Measurements from ENCODE around the gene MAJIN. TPM values are rescaled to one million over a fixed set of nuclear protein-coding genes. Genes with fewer than 3 reads are reported as not detected.

MAJIN gene
- total and polyA plus RNA-seq, 7 donors = 0.25 TPM; not detected in 6

DNA sequence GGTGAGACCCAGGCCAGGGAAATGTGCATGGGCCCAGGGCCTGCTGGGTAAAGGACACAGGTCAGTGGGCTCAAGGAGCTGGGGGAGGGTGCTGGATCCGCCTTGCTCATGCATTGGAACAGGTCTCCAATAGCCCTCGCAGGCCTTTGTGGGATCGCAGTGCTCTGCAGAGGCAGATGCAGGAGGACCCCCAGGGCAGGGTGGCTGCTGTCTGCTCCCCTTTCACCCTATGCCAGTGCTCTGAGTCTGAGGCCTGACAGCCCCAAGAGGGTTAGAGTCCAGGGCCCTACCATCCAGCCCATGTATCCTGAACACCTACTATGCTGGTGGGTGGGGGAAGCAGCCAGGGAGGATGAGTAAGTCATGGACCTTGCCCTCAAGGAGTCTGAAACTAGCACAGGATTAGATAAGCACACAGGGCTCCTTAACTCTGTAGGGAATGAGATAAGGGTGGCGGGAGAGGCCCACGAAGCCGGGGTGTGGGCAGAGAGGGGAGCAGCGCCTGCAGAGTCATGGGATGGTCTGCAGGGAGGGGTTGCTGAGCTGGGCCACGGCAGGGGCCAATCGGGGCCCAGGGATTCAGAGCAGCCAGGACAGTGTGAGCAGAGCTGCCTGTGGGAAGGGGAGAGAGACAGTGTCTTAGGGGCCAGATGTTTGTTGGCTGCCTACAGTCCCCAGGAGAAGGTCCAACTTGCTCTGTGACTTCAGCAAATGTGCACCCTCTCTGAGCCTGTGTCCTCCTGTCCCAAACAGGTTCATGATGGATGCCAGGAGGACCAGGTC, 83.0 kb downstream of the MAJIN start:
- no peaks in the 10 kb centered on the region for H3K27me3 ChIP-seq
- H3K9me3 ChIP-seq = no peaks in the 10 kb centered on the region
- no peak for TF ChIP-seq CTCF (IDR thresholded peaks at IDR 0.05)
- TF ChIP-seq POLR2A (IDR thresholded peaks at IDR 0.05) = no peak
- no peak for TF ChIP-seq POLR2AphosphoS5 (IDR thresholded peaks at IDR 0.05)
- no peaks in the 10 kb centered on the region for H3K36me3 ChIP-seq
- H3K4me1 ChIP-seq = peaks cover 0 to 15% (median 13%) of the 10 kb centered on the region in 4 donors
- peak overlapping the region in 1 of 4 donors; percentile 70 for H3K27ac ChIP-seq
- 15 to 53% methylated on average over 9 of the region's 9 CpGs for WGBS, 2 donors
- no peak overlapping the region for H3K4me3 ChIP-seq
- no peak for DNase-seq
- intact Hi-C loops (cut with DNase I) = loop anchor here (1.0 to 5.0 kb wide), 2 partner anchors 42 to 102 kb away; no protein-coding TSS in a partner anchor

GRCh38 chr11:64888406-64888728, 83.5 kb downstream of the MAJIN start:
- H3K4me3 ChIP-seq = peak overlapping the region in 3 of 4 donors; percentile 13 to 37 (median 29)
- intact Hi-C loops (cut with DNase I) = loop anchor here (1.0 to 5.0 kb wide), 2 partner anchors 41 to 101 kb away; no protein-coding TSS in a partner anchor
- TF ChIP-seq POLR2AphosphoS5 (IDR thresholded peaks at IDR 0.05) (no peak), CTCF (IDR thresholded peaks at IDR 0.05) (no peak), POLR2A (IDR thresholded peaks at IDR 0.05) (no peak), EP300 (IDR thresholded peaks at IDR 0.05) (no peak)
- DNase-seq = no peak
- 13 to 55% methylated on average over 8 of the region's 8 CpGs for WGBS, 2 donors
- H3K4me1 ChIP-seq = peaks cover 0 to 14% (median 12%) of the 10 kb centered on the region in 4 donors
- no peaks in the 10 kb centered on the region for H3K9me3 ChIP-seq
- no peaks in the 10 kb centered on the region for H3K36me3 ChIP-seq
- no peaks in the 10 kb centered on the region for H3K27me3 ChIP-seq
- peak overlapping the region in 2 of 4 donors; percentile 70 to 74 for H3K27ac ChIP-seq

Small RNAs within 50 kb of the gene (small RNA-seq; reads per million reads assigned to genes)
- 0 to 0.22 (median 0) reads per million in 3 donors for gene MIR6749
- gene MIR6750 = 0 reads per million in 3 donors
- gene MIR6879 = 0 to 0.11 (median 0) reads per million in 3 donors

Other genes starting within 250 kb of the MAJIN start
- gene NRXN2, start 248.9 kb downstream of the MAJIN start, total RNA-seq = 10 to 100 TPM in 2 of 4 donors, 1 to 10 TPM in 2; 6.8 to 20.5 (median 13.7) TPM
- gene NRXN2, start 248.9 kb downstream of the MAJIN start, polyA plus RNA-seq = 1 to 10 TPM in 2 of 3 donors, under 1 TPM in 1; 0.23 to 4.9 (median 3.0) TPM
- gene RASGRP2, start 228.0 kb downstream of the MAJIN start, total RNA-seq = 10 to 100 TPM; 26.7 to 77.0 (median 27.8) TPM
- gene RASGRP2, start 228.0 kb downstream of the MAJIN start, polyA plus RNA-seq = 100 to 1,000 TPM in 1 of 3 donors, 1 to 10 TPM in 2; 2.1 to 101 (median 4.8) TPM
- 10 to 100 TPM; 10.5 to 42.1 (median 27.1) TPM for gene PYGM, start 212.1 kb downstream of the MAJIN start, total RNA-seq
- gene PYGM, start 212.1 kb downstream of the MAJIN start, polyA plus RNA-seq = 1 to 10 TPM in 2 of 3 donors, under 1 TPM in 1; 0.23 to 2.1 (median 1.8) TPM
- gene SF1, start 193.6 kb downstream of the MAJIN start, total RNA-seq = 100 to 1,000 TPM; 185 to 381 (median 294) TPM
- 100 to 1,000 TPM in 1 of 3 donors, 10 to 100 TPM in 2; 36.5 to 126 (median 43.2) TPM for gene SF1, start 193.6 kb downstream of the MAJIN start, polyA plus RNA-seq
- 10 to 100 TPM; 11.5 to 23.5 (median 16.6) TPM for gene MAP4K2, start 168.9 kb downstream of the MAJIN start, total RNA-seq
- 10 to 100 TPM in 2 of 3 donors, 1 to 10 TPM in 1; 9.0 to 19.8 (median 11.1) TPM for gene MAP4K2, start 168.9 kb downstream of the MAJIN start, polyA plus RNA-seq
- gene MEN1, start 161.6 kb downstream of the MAJIN start, total RNA-seq = 10 to 100 TPM in 1 of 4 donors, 1 to 10 TPM in 3; 6.8 to 12.7 (median 8.8) TPM
- gene MEN1, start 161.6 kb downstream of the MAJIN start, polyA plus RNA-seq = 10 to 100 TPM in 2 of 3 donors, 1 to 10 TPM in 1; 9.0 to 26.1 (median 10.9) TPM
- under 1 TPM in 3 of 4 donors, not detected in 1; 0.16 to 0.83 (median 0.36) TPM for gene CDC42BPG, start 127.5 kb downstream of the MAJIN start, total RNA-seq
- gene CDC42BPG, start 127.5 kb downstream of the MAJIN start, polyA plus RNA-seq = 10 to 100 TPM; 19.8 to 39.8 (median 20.8) TPM
- 10 to 100 TPM; 38.5 to 73.1 (median 44.1) TPM for gene EHD1, start 93.5 kb downstream of the MAJIN start, total RNA-seq
- gene EHD1, start 93.5 kb downstream of the MAJIN start, polyA plus RNA-seq = 10 to 100 TPM; 27.0 to 54.0 (median 29.4) TPM
- 10 to 100 TPM; 12.1 to 22.7 (median 14.4) TPM for gene ATG2A, start 54.9 kb downstream of the MAJIN start, total RNA-seq
- gene ATG2A, start 54.9 kb downstream of the MAJIN start, polyA plus RNA-seq = 10 to 100 TPM; 13.2 to 27.6 (median 19.4) TPM
- 10 to 100 TPM; 17.8 to 27.3 (median 21.3) TPM for gene PPP2R5B, start 47.4 kb downstream of the MAJIN start, total RNA-seq
- gene PPP2R5B, start 47.4 kb downstream of the MAJIN start, polyA plus RNA-seq = 10 to 100 TPM; 15.6 to 23.4 (median 18.1) TPM
- gene GPHA2, start 36.2 kb downstream of the MAJIN start, total RNA-seq = 1 to 10 TPM in 1 of 4 donors, not detected in 3; 2.9 TPM
- under 1 TPM in 1 of 3 donors, not detected in 2; 0.47 TPM for gene GPHA2, start 36.2 kb downstream of the MAJIN start, polyA plus RNA-seq
- 1 to 10 TPM; 1.8 to 4.7 (median 3.7) TPM for gene BATF2, start 24.9 kb upstream of the MAJIN start, total RNA-seq
- 10 to 100 TPM; 11.6 to 31.3 (median 14.4) TPM for gene BATF2, start 24.9 kb upstream of the MAJIN start, polyA plus RNA-seq
- 100 to 1,000 TPM in 3 of 4 donors, 10 to 100 TPM in 1; 99.2 to 157 (median 136) TPM for gene ARL2, start 42.1 kb upstream of the MAJIN start, total RNA-seq
- gene ARL2, start 42.1 kb upstream of the MAJIN start, polyA plus RNA-seq = 100 to 1,000 TPM in 2 of 3 donors, 10 to 100 TPM in 1; 92.9 to 124 (median 117) TPM
- 10 to 100 TPM; 20.1 to 36.6 (median 25.2) TPM for gene SNX15, start 55.3 kb upstream of the MAJIN start, total RNA-seq
- 10 to 100 TPM; 21.8 to 31.4 (median 28.8) TPM for gene SNX15, start 55.3 kb upstream of the MAJIN start, polyA plus RNA-seq
- gene SAC3D1, start 69.1 kb upstream of the MAJIN start, total RNA-seq = 10 to 100 TPM in 3 of 4 donors, 1 to 10 TPM in 1; 9.1 to 17.8 (median 14.1) TPM
- 10 to 100 TPM; 10.2 to 20.3 (median 10.9) TPM for gene SAC3D1, start 69.1 kb upstream of the MAJIN start, polyA plus RNA-seq
- 10 to 100 TPM; 29.9 to 73.1 (median 46.2) TPM for gene NAALADL1, start 86.4 kb upstream of the MAJIN start, total RNA-seq
- 10 to 100 TPM in 2 of 3 donors, 1 to 10 TPM in 1; 8.8 to 26.4 (median 16.2) TPM for gene NAALADL1, start 86.4 kb upstream of the MAJIN start, polyA plus RNA-seq
- 1 to 10 TPM in 2 of 4 donors, under 1 TPM in 1, not detected in 1; 0.33 to 7.5 (median 3.3) TPM for gene CDCA5, start 111.9 kb upstream of the MAJIN start, total RNA-seq
- 10 to 100 TPM in 1 of 3 donors, 1 to 10 TPM in 2; 1.2 to 21.5 (median 6.0) TPM for gene CDCA5, start 111.9 kb upstream of the MAJIN start, polyA plus RNA-seq
- gene ZFPL1, start 112.1 kb upstream of the MAJIN start, total RNA-seq = 10 to 100 TPM; 26.1 to 38.8 (median 36.9) TPM
- gene ZFPL1, start 112.1 kb upstream of the MAJIN start, polyA plus RNA-seq = 10 to 100 TPM; 48.6 to 61.5 (median 52.9) TPM
- 100 to 1,000 TPM; 211 to 752 (median 281) TPM for gene VPS51, start 124.1 kb upstream of the MAJIN start, total RNA-seq
- 100 to 1,000 TPM in 2 of 3 donors, 10 to 100 TPM in 1; 86.2 to 180 (median 108) TPM for gene VPS51, start 124.1 kb upstream of the MAJIN start, polyA plus RNA-seq
- gene TM7SF2, start 139.8 kb upstream of the MAJIN start, total RNA-seq = 10 to 100 TPM; 15.6 to 20.3 (median 17.5) TPM
- 10 to 100 TPM in 2 of 3 donors, 1 to 10 TPM in 1; 3.6 to 43.2 (median 10.2) TPM for gene TM7SF2, start 139.8 kb upstream of the MAJIN start, polyA plus RNA-seq
- gene ZNHIT2, start 145.6 kb upstream of the MAJIN start, total RNA-seq = 10 to 100 TPM; 13.6 to 16.3 (median 15.0) TPM
- 10 to 100 TPM in 1 of 3 donors, 1 to 10 TPM in 2; 8.3 to 12.7 (median 9.6) TPM for gene ZNHIT2, start 145.6 kb upstream of the MAJIN start, polyA plus RNA-seq
- gene FAU, start 150.0 kb upstream of the MAJIN start, total RNA-seq = 1,000 to 10,000 TPM; 1,235 to 1,561 (median 1,347) TPM
- gene FAU, start 150.0 kb upstream of the MAJIN start, polyA plus RNA-seq = 1,000 to 10,000 TPM in 2 of 3 donors, 100 to 1,000 TPM in 1; 811 to 1,178 (median 1,151) TPM
- gene MRPL49, start 150.2 kb upstream of the MAJIN start, total RNA-seq = 100 to 1,000 TPM in 1 of 4 donors, 10 to 100 TPM in 3; 41.5 to 104 (median 72.4) TPM
- gene MRPL49, start 150.2 kb upstream of the MAJIN start, polyA plus RNA-seq = 10 to 100 TPM; 63.7 to 76.3 (median 69.8) TPM
- 10 to 100 TPM; 17.1 to 36.0 (median 24.3) TPM for gene SYVN1, start 162.4 kb upstream of the MAJIN start, total RNA-seq
- gene SYVN1, start 162.4 kb upstream of the MAJIN start, polyA plus RNA-seq = 10 to 100 TPM in 1 of 3 donors, 1 to 10 TPM in 2; 5.1 to 43.5 (median 7.2) TPM
- gene SPDYC, start 198.1 kb upstream of the MAJIN start, total RNA-seq = not detected
- gene SPDYC, start 198.1 kb upstream of the MAJIN start, polyA plus RNA-seq = not detected
- 100 to 1,000 TPM in 3 of 4 donors, 10 to 100 TPM in 1; 84.5 to 193 (median 133) TPM for gene CAPN1, start 209.8 kb upstream of the MAJIN start, total RNA-seq
- 100 to 1,000 TPM; 156 to 245 (median 210) TPM for gene CAPN1, start 209.8 kb upstream of the MAJIN start, polyA plus RNA-seq